ENCODE results near the gene CRADD.
"Not testable (repeated sequence)": the region's sequence is repeated elsewhere in the genome, so short reads cannot be mapped to it uniquely, and the experiment has no call there.

CRADD gene

DNA sequence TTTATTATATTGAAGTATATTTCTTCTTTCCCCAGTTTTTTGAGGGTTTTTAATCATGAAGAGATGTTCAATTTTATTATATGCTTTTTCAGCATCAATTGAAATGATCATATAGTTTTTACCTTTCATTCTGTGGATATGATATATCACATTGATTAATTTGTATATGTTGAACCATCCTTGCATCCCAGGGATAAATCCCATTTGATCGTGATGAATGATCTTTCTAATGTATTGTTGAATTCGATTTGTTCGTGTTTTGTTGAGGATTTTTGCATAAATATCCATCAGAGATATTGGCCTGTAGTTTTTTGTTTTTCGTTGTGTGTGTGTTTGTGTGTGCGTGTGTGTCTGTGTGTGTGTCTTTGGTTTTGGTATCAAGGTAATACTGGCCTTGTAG is 196.4 kb downstream of the CRADD start:
- no peak for DNase-seq (ENCODE audit: low spot score)

GRCh38 chr12:93875157-93875556 is 198.0 kb downstream of the CRADD start:
- DNase-seq (ENCODE audit: low spot score), result no peak

GRCh38 chr12:93876360-93876759 is 199.2 kb downstream of the CRADD start:
- no peak for DNase-seq (ENCODE audit: low spot score)

GRCh38 chr12:93877446-93877845 is 200.3 kb downstream of the CRADD start:
- DNase-seq (ENCODE audit: low spot score), result no peak

GRCh38 chr12:93879476-93880421 is 202.6 kb downstream of the CRADD start:
- no peak for DNase-seq (ENCODE audit: low spot score)

- DNase-seq (ENCODE audit: low spot score), result no peak
Measured at GRCh38 chr12:93880853-93881522, 203.8 kb downstream of the CRADD start.

GRCh38 chr12:93882763-93883162 is 205.6 kb downstream of the CRADD start:
- no peak for DNase-seq (ENCODE audit: low spot score)

DNA sequence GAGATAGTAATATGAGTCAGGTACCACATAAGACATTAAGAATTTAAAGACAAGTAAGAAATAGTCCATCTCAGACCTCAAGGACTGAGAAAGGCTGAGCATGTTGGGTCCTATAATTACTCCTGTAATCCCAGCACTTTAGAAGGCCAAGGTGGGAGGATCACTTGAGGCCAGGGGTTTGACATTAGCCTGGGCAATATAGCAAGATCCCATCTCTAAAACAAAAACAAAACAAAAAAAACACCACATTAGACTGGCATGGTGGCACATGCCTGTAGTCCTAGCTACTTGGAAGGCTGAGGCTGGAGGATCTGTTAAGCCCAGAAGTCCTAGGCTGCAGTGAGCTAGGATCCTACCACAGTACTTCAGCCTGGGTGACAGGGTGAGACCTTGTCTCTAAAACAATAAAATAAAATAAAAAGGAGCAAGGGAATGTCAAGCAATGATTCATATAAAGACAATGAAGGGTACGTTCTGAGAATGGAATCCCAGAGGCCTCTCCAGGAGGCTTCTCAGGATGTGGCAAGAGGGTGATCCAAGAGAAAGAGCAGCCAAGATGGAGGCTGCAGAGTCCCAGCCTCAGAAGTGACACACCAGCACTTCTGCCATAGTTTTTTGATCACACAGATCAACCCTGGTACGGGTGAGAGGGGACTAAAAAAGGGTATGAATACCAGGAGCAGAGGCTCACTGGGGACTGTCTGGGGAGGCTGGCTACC is 206.4 kb downstream of the CRADD start:
- DNase-seq (ENCODE audit: low spot score), result no peak

DNA sequence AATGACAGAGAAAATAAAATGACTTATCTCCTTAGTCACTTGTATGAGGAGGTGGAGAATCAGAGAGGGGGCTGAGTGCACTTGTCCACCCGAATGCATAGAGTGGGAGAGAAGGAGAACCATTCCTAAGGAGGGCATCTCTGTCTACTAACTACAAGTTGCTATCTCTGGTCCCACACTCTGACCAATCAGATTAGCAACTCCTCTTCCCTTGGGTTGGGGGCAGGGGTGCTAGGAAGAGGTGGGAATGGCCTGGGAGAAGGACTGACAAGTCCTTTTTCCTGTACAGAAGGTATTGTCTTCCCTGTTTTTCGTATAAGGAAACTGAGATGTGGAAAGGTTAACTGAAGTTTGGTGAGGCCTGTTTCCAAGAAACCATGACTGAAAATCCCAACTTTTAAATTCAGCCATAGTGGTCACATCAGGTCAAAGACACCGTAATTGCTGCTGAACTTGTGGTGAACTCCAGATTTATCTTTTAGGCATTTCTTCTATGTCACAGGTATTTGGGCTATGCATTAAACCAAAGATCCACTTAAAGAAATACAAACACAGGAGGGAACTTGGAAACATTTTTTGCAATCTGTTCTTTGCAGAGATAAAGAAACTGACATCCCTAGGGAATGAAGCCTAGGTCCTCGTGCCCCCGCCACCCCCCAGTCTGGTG is 207.8 kb downstream of the CRADD start:
- no peak for DNase-seq (ENCODE audit: low spot score)

DNA sequence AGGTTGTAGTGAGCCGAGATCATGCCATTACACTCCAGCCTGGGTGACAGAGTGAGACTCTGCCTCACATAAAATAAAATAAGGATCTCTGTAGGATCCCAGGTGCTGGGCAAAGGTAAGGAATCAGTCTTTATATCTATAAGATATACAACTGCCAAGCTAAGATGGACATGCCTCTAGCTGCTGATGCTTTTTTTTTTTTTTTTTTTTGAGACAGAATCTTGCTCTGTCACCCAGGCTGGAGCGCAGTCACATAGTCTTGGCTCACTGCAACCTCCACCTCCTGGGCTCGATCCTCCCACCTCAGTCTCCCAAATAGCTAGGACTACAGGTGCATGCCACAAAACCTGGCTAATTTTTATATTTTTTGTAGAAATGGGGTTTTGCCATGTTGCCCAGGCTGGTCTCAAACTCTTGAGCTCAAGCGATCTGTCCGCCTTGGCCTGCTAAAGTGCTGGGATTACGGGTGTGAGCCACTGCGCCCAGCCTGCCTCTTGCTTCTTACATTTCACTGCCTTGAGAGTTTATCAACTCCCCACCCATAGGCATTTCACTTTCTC is 208.9 kb downstream of the CRADD start:
- not testable (repeated sequence) for DNase-seq (ENCODE audit: low spot score)

DNA sequence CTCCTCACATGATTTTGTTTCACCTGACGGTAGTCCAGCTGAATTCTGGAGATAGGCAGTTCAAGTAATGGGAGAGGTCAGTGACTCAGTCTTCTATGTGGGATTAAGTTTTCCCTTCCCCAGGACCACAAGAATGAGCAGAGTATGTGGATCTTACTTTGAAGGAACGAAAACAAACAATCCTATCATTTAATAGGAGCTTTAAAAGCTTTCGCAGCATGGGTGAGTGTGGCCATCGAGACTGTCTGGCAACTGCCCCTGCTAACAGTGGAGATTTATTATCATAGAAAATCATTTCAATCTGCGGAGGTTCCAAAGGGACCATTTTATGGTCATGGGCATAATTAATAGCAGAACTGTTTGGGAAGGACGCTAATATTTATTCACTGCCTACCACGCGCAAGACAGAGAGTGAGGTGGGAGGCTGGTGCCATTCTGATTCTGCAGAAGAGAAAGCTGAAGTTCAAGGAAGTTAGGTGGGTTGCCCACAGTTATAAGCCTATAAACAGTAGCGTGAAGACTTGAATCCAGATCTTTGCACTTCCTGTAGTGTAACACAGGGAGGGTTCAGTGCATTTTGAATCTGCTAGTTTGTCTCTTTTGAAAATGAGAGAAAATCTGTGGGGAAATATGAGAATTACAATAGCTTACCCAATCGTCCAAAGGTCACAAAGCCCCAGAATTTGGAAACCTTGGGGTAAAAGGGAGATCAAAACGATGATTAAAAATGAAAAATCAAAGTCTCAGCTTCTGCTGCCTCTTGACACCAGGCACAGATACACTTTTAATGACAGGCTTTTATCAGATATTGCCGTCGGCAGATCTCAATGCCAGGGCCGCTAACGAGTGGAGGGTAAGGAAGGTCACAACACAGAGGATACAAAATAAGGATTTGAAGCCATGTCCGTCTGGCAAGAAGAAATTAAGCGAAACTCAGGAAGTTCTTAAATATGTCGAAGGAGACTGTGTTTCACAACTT is 209.6 kb downstream of the CRADD start:
- DNase-seq (ENCODE audit: low spot score), result no peak

DNA sequence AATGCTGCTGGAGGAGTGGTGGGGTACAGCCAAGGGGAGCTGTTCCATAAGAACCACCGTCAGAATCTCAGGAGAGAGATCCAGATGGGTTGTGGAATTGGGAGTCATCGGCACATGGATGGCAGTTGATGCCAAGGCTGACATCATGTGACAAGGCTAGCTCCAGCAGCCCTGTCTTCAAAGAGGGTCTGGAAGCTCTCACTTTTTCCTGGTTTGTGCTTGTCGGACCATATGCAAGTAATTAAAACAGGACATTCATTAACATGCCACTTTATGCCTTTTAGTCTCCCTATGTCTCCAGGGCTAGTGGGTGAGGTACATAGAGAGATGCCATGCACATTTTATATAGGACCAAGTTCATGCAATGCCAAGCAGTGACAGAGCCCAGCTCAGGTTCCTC is 211.8 kb downstream of the CRADD start:
- no peak for DNase-seq (ENCODE audit: low spot score)

- no peak for DNase-seq (ENCODE audit: low spot score)
Measured at GRCh38 chr12:93889516-93890212, 212.5 kb downstream of the CRADD start.

GRCh38 chr12:93892423-93893268 is 215.5 kb downstream of the CRADD start:
- DNase-seq (ENCODE audit: low spot score), result no peak

- no peak for DNase-seq (ENCODE audit: low spot score)
Measured at GRCh38 chr12:93894391-93895088, 217.4 kb downstream of the CRADD start.

GRCh38 chr12:93895089-93895445 is 217.9 kb downstream of the CRADD start:
- no peak for DNase-seq (ENCODE audit: low spot score)

GRCh38 chr12:93896427-93896826 is 219.3 kb downstream of the CRADD start:
- DNase-seq (ENCODE audit: low spot score), result peak; percentile 3

DNA sequence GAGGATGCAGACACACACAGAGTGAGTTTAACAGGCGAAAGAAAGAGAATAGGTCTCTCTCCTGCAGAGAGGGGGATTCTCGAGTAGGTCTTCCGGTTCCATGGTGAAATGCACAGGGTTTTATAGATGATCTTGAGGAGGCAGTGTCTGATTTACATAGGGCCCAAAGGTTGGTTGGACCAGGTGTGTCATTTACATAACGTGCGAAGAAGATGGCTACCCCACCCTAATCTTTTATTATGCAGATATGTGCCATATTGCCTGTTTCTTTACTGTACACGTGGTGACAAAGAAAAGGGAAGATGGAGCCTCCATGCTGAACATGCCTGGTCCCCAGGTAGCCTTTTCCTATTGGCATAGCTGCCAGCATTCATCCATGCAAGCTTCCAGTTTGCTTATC is 219.8 kb downstream of the CRADD start:
- no peak for DNase-seq (ENCODE audit: low spot score)
